Measurements from ENCODE around the gene TTC9B.

Gene TTC9B

GRCh38 chr19:40231544-40232424, 13.6 kb upstream of the TTC9B start:
- TF ChIP-seq, protein P1, sequence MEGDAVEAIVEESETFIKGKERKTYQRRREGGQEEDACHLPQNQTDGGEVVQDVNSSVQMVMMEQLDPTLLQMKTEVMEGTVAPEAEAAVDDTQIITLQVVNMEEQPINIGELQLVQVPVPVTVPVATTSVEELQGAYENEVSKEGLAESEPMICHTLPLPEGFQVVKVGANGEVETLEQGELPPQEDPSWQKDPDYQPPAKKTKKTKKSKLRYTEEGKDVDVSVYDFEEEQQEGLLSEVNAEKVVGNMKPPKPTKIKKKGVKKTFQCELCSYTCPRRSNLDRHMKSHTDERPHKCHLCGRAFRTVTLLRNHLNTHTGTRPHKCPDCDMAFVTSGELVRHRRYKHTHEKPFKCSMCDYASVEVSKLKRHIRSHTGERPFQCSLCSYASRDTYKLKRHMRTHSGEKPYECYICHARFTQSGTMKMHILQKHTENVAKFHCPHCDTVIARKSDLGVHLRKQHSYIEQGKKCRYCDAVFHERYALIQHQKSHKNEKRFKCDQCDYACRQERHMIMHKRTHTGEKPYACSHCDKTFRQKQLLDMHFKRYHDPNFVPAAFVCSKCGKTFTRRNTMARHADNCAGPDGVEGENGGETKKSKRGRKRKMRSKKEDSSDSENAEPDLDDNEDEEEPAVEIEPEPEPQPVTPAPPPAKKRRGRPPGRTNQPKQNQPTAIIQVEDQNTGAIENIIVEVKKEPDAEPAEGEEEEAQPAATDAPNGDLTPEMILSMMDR (IDR thresholded peaks at IDR 0.05; ENCODE audit: extremely low read depth, missing control alignments) = no peak
- DNase-seq (ENCODE audit: low spot score) = no peak

DNA sequence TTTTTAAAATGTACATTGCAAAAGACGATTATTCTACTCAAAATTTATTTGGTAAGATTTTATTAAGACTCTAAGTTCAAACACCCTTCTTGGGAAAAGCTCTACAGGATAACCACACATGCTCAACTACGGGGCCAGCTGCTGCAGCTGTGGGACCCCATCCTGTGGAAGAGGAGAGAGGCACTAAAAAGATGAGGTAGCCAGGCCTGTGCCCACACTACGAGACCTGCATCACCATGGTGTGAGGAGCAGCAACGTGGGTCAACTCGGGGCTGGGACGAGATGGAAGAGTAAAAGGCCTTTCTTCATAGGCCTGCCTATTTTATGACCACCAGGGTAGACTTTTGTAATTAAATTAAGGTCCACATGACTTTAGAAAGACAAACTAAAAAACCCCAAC, 12.9 kb upstream of the TTC9B start:
- TF ChIP-seq, protein P1 (IDR thresholded peaks at IDR 0.05; ENCODE audit: extremely low read depth, missing control alignments) = no peak
- DNase-seq (ENCODE audit: low spot score) = no peak

GRCh38 chr19:40229926-40230417, 11.8 kb upstream of the TTC9B start:
- TF ChIP-seq, protein P1 (IDR thresholded peaks at IDR 0.05; ENCODE audit: extremely low read depth, missing control alignments) = no peak
- DNase-seq (ENCODE audit: low spot score) = no peak

DNA sequence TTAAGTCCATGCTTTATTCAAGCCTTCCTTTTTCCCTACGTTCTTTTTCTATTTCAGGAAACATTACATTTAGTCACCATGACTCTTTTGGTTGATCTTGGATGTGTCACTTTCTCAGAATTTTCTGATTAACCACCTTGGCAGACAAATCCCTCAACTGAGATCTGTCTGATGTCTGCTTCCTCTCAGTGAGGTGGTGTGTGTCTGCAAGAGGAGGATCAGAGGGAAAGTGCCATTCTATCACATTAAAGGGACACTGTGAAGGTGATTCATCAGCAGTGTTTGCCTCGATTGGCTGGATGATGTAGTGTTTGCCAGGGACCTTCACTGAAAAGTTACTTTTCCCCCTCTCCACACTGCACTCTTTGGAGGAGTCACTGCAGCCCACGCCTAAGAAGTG, 11.3 kb upstream of the TTC9B start:
- no peak for DNase-seq (ENCODE audit: low spot score)
- TF ChIP-seq, protein P1 (IDR thresholded peaks at IDR 0.05; ENCODE audit: extremely low read depth, missing control alignments) = no peak

DNA sequence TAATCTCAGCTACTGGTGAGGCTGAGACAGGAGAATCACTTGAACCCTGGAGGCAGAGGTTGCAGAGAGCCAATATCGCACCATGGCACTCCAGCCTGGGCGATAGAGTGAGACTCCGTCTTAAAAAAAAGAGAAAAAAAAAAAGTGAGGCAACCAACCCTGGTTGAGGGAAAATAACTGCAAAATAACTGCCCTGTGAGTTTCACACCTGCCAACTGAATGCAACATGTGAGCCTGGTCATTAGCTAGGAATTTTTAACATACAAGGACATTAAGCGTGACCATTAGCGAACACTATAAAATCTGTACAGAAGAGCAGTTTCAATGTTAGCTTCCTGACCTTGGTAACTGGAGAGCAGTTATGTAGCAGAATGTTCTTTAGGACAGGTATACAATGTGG, 10.7 kb upstream of the TTC9B start:
- no peak for DNase-seq (ENCODE audit: low spot score)
- TF ChIP-seq, protein P1 (IDR thresholded peaks at IDR 0.05; ENCODE audit: extremely low read depth, missing control alignments) = no peak

GRCh38 chr19:40228346-40228745, 10.2 kb upstream of the TTC9B start:
- no peak for DNase-seq (ENCODE audit: low spot score)
- TF ChIP-seq, protein P1 (IDR thresholded peaks at IDR 0.05; ENCODE audit: extremely low read depth, missing control alignments) = no peak

- TF ChIP-seq, protein P1 (IDR thresholded peaks at IDR 0.05; ENCODE audit: extremely low read depth, missing control alignments) = no peak
- DNase-seq (ENCODE audit: low spot score) = no peak
Measured at GRCh38 chr19:40225440-40226305, 7.5 kb upstream of the TTC9B start.

All from GM20000 (cell line).